Measurements from ENCODE around the gene PDZRN3. TPM values are rescaled to one million over a fixed set of nuclear protein-coding genes. Genes with fewer than 3 reads are reported as not detected.

Gene PDZRN3
- total and polyA plus RNA-seq, 4 donors, result 7.3 to 36.4 (median 16.3) TPM

- Histone ChIP-seq H3K9me3 (ENCODE audit: control insufficient read depth in 4 of 4, insufficient read depth in 3 of 4, low read length in 3 of 4) (no peaks in the 10 kb centered on the region), H3K4me1 (ENCODE audit: control insufficient read depth in 5 of 5, insufficient read depth in 5 of 5, low read length in 5 of 5) (peaks cover 0 to 6% (median 3%) of the 10 kb centered on the region in 5 donors), H3K27me3 (ENCODE audit: control insufficient read depth in 3 of 3, insufficient read depth in 3 of 3, low read length in 2 of 3) (no peaks in the 10 kb centered on the region), H3K36me3 (ENCODE audit: control insufficient read depth in 4 of 4, insufficient read depth in 4 of 4, low read length in 4 of 4) (peaks cover 0 to 5% (median 0%) of the 10 kb centered on the region in 4 donors), H3K4me3 (no peak overlapping the region), H3K9ac (ENCODE audit: insufficient read depth in 1 of 2, low read length in 2 of 2) (no peak overlapping the region), H3K27ac (ENCODE audit: low read depth in 1 of 2, low read length in 1 of 2) (no peak overlapping the region)
- ATAC-seq (ENCODE audit: insufficient read depth, low FRiP score) (no peak), DNase-seq (no peak)
- TF ChIP-seq, protein P1, sequence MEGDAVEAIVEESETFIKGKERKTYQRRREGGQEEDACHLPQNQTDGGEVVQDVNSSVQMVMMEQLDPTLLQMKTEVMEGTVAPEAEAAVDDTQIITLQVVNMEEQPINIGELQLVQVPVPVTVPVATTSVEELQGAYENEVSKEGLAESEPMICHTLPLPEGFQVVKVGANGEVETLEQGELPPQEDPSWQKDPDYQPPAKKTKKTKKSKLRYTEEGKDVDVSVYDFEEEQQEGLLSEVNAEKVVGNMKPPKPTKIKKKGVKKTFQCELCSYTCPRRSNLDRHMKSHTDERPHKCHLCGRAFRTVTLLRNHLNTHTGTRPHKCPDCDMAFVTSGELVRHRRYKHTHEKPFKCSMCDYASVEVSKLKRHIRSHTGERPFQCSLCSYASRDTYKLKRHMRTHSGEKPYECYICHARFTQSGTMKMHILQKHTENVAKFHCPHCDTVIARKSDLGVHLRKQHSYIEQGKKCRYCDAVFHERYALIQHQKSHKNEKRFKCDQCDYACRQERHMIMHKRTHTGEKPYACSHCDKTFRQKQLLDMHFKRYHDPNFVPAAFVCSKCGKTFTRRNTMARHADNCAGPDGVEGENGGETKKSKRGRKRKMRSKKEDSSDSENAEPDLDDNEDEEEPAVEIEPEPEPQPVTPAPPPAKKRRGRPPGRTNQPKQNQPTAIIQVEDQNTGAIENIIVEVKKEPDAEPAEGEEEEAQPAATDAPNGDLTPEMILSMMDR (IDR thresholded peaks at IDR 0.05; ENCODE audit: control extremely low read depth, extremely low read depth), result no peak
- WGBS, 2 donors, result 68 to 93% methylated on average over 5 of the region's 5 CpGs
These were observed 212.7 kb downstream of the PDZRN3 start for GRCh38 chr3:73411993-73412392.

DNA sequence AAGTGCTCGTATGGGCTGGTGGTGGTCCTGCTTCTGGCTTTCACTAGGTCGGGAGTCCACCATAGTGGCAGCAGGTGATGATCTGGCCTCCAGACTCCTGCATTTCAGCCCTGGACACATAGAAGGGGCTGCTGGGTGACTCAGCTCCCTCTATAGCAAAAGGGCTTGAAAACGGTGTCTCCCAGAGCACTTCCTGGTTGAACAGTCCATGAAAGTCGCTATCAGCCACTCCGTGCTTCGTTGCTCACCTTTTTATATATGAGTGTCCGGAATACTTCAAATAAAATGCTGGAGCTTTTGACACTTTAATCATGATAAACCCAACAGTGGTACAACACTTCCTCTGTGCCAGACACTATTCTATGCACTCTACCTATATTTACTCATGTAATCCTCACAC, 213.2 kb downstream of the PDZRN3 start:
- Histone ChIP-seq H3K9ac (ENCODE audit: insufficient read depth in 1 of 2, low read length in 2 of 2) (no peak overlapping the region), H3K27me3 (ENCODE audit: control insufficient read depth in 3 of 3, insufficient read depth in 3 of 3, low read length in 2 of 3) (no peaks in the 10 kb centered on the region), H3K27ac (ENCODE audit: low read depth in 1 of 2, low read length in 1 of 2) (no peak overlapping the region), H3K9me3 (ENCODE audit: control insufficient read depth in 4 of 4, insufficient read depth in 3 of 4, low read length in 3 of 4) (no peaks in the 10 kb centered on the region), H3K36me3 (ENCODE audit: control insufficient read depth in 4 of 4, insufficient read depth in 4 of 4, low read length in 4 of 4) (peaks cover 0 to 5% (median 0%) of the 10 kb centered on the region in 4 donors), H3K4me3 (no peak overlapping the region), H3K4me1 (ENCODE audit: control insufficient read depth in 5 of 5, insufficient read depth in 5 of 5, low read length in 5 of 5) (peaks cover 0 to 6% (median 5%) of the 10 kb centered on the region in 5 donors)
- DNase-seq, result no peak
- TF ChIP-seq, protein P1 (IDR thresholded peaks at IDR 0.05; ENCODE audit: control extremely low read depth, extremely low read depth), result no peak
- WGBS, 2 donors, result 85 to 88% methylated on average over 7 of the region's 7 CpGs
- ATAC-seq (ENCODE audit: insufficient read depth, low FRiP score), result no peak

- no peaks in the 10 kb centered on the region for H3K9me3 ChIP-seq (ENCODE audit: control insufficient read depth in 4 of 4, insufficient read depth in 3 of 4, low read length in 3 of 4)
- no peak overlapping the region for H3K4me3 ChIP-seq
- TF ChIP-seq, protein P1 (IDR thresholded peaks at IDR 0.05; ENCODE audit: control extremely low read depth, extremely low read depth), result no peak
- no peaks in the 10 kb centered on the region for H3K27me3 ChIP-seq (ENCODE audit: control insufficient read depth in 3 of 3, insufficient read depth in 3 of 3, low read length in 2 of 3)
- no peak overlapping the region for H3K9ac ChIP-seq (ENCODE audit: insufficient read depth in 1 of 2, low read length in 2 of 2)
- no peak overlapping the region for H3K27ac ChIP-seq (ENCODE audit: low read depth in 1 of 2, low read length in 1 of 2)
- no peak for ATAC-seq (ENCODE audit: insufficient read depth, low FRiP score)
- peaks cover 0 to 5% (median under 1%) of the 10 kb centered on the region in 4 donors for H3K36me3 ChIP-seq (ENCODE audit: control insufficient read depth in 4 of 4, insufficient read depth in 4 of 4, low read length in 4 of 4)
- 74 to 86% methylated on average over 10 of the region's 10 CpGs for WGBS, 2 donors
- DNase-seq, result no peak
- H3K4me1 ChIP-seq (ENCODE audit: control insufficient read depth in 5 of 5, insufficient read depth in 5 of 5, low read length in 5 of 5), result peaks cover 3 to 25% (median 17%) of the 10 kb centered on the region in 5 donors
These were observed 215.5 kb downstream of the PDZRN3 start for GRCh38 chr3:73409138-73409763.
